HG02943 (cell line): ENCODE data around the gene EFCAB11.

ENCODE experiments used
- ATAC-seq: cut with Tn5 transposase; IDR thresholded peaks from one replicate; pipeline ENCODE4 v1.9.1; 2021; ENCODE audit warnings: mild to moderate bottlenecking, low read depth, moderate library complexity; ENCODE audit not compliant: unreplicated experiment

EFCAB11 gene

GRCh38 chr14:89957791-89958190 is 3.3 kb upstream of the EFCAB11 start:
- no peak for ATAC-seq

DNA sequence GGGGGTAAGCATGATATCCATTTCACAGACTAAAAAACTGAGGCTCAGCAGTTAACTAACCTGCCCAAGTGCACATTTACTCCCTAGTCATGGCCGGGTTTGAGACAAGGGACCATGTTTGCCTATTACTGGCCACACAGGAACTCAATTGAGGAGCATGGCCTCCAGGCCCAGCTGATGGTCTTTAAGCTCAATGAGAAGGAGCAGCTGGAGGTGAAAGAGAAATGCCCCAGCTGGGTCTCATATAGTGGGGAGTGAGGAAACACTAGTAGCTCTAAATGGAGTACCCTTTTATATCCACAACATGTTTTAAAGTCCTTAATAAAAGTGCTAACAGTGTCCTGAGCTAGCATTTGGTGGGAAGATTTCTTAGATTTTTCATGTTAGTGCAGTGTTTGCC is 2.8 kb upstream of the EFCAB11 start:
- ATAC-seq, result no peak

- no peak for ATAC-seq
Observed at GRCh38 chr14:89956661-89957009, 2.1 kb upstream of the EFCAB11 start.

DNA sequence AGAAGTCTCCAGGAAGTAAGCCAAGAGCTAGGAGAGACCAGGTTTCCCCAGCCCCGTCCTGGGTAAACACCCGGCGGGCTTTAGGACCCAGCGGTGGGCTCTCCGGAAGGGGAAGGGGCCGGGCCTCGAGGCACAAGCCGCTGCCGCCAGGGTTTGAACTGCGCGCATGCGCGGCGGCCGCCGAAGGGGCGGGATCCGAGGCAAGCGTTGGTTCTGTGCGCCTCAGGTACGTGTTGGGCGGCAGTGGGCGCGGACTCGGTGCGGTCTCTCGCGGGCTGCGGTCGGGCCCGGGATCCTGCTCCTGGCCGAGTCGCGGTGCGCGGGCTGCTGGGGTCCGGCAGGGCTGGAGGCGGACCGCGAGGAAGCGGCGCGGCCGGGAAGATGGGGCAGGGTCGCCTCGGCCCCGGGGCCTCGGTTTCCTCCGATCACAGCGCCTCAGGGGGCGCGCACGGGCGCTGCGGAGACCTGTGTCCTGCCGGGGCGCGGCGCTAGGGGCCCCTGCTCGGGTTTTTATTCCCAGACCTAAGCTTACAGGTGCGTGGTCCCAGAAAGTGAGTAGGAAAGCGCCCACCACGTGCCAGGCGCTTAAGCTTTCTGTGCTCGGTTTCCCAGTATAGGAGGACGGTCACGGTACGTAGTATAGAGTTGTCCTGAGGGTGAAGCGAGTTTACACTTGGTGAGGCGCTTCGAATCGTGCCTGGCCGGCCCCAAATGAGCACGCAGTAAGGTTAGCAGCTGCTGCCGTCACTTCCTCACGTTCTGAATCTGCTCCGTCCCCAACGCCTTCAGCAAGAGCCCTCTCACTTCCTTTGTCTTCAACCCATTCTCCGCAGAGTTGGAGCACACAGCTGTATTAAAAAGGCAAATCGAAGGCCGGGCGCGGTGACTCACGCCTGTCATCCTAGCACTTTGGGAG is 1.5 kb upstream of the EFCAB11 start, which contains the start of gene TDP1:
TDP1 (plus strand) TSS at position 183 of the 916 bp plus-strand sequence. CDS start 7,188 bp downstream, outside the sequence.
- ATAC-seq, result peak; percentile 58

- peak; percentile 19 for ATAC-seq
Observed at GRCh38 chr14:89955022-89955744, 653 bp upstream of the EFCAB11 start.

DNA sequence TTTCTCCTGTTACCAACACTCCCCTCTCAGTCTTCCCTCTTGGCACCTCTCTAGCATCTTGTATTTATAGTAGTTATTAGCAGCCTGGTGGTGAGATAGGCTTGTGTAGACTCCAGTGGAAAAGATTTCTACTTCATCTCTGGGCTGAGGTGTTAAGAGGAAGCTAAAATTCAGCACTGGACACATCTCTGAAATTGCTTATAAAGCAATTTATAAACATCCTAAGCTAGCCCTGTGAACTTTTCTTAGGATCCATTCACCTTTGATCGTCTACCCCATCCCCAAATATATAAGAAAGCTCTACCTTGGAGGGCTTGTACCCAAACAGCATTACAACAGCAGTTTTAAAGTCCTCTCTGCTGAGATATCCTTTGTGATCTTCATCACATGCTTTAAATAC is 928 bp downstream of the EFCAB11 start:
- no peak for ATAC-seq

DNA sequence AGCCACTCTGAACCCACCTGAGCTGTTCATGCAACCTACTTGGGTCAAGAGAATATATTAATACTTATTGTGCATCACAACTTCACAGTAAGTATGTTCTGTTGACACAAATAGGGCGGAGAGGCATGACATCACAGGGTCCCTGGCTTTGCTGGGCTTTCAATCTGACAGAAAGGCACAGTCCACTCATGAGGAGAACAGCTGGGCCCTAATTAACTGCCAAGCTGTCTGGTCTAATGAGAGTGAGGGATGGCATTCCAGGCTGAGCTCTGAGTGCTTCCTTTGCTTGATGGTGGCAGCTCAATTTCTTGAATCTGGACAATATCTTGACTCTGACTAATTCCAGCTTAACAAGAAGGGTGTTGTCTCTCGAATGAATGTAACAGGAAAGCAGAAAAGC is 2.0 kb downstream of the EFCAB11 start:
- no peak for ATAC-seq

DNA sequence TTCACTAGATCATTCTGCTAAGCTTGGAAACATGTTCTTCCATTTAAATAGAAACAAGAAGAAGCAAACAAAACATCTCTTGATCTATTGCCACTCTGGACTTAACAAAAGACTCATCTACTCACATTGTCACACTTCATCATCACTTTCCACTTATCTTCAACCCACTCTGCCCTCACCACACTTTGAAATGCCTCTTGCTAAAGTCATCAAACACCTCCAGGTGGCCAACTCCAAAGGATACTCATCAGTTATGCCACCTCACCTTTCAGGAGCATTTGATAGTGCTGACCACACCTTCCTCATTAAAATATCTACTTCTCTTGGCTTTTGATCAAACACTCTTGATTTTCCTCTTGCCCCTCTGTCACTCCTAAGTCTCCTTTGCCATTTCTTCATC is 7.2 kb downstream of the EFCAB11 start:
- ATAC-seq, result no peak

GRCh38 chr14:89941830-89942377 is 12.6 kb downstream of the EFCAB11 start:
- ATAC-seq, result no peak

- no peak for ATAC-seq
Observed at GRCh38 chr14:89936654-89937185, 17.8 kb downstream of the EFCAB11 start.

DNA sequence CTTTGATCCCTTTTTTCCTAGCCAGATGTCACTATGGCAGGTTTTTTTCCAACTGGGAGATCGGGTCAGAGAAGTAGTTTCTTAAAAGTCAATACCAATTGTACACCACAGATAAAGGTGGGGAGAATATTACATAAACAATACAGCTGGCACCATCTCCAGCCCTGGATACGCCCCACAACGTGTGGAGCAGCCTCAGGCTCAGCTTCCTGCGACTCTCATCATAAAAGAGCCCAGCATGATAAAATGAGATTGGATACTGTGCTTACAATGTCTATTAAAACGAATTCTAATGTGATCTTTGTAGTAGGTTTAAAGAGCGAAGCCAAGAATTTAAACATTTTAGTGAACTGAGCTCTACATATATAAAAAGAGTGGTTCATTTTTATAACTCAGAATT is 21.5 kb downstream of the EFCAB11 start:
- no peak for ATAC-seq

DNA sequence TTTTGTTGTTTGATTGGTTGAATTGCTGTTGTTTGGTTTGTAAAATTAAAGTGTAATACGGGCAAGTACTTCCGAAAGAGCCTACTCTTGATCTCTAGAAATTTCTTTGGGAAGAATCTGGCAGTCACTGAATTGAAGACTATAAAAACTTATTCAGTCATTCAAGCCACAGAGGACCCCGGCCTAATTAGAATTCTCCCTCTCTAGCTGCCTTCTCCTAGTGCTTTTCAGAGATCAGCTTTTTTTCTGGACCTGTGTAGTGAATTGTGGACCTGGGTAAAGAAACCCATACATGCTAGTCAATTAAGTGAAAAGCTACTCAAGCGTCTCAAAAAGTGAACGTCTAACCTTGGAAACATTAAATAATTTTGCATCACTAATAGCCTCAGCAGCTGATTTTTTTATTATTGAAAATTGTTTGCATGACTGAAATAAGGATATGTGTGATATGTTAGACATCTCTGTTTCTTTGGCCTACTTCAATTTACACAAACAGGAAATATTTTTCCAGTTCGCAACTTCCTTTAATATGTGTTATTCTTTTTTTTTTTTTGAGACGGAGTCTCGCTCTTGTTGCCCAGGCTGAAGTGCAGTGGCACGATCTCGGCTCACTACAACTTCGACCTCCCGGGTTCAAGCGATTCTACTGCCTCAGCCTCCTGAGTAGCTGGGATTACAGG is 27.2 kb downstream of the EFCAB11 start:
- ATAC-seq, result no peak

DNA sequence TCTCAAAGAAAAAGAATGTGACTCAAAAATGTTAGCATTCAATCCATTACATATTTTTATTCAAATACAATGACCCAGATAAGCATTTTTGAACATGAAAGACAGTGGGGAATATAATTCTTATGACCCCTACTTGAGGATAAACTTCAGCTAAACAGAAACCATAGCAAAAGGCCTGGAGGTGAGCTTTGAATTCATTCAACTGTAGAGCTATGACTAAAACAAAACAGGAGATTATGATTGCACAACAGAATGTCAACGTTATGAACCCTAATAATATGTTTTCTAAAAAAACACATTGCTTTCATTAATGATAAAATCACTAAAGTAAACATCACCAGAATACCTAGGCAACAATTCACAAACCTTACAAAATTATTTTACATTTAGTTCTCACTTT is 27.8 kb downstream of the EFCAB11 start:
- ATAC-seq, result no peak

DNA sequence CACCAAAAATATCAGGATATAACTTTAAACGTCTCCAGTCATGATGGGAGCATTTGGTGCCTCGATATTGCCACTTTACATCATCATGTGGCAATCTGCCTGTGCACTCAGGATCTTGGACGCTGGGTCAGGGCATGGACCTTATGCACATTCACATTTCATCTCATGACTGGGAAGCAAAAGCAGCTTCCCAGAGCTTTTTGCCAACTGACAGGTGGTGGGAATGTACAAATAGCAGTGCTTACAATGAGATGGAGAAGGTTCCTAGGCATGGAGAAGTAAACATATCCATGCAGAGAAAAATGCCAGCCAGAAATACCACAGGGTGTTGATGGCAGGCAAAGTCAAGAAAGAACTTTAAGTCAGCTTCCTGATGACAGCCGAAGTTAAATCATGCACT is 30.3 kb downstream of the EFCAB11 start:
- no peak for ATAC-seq

DNA sequence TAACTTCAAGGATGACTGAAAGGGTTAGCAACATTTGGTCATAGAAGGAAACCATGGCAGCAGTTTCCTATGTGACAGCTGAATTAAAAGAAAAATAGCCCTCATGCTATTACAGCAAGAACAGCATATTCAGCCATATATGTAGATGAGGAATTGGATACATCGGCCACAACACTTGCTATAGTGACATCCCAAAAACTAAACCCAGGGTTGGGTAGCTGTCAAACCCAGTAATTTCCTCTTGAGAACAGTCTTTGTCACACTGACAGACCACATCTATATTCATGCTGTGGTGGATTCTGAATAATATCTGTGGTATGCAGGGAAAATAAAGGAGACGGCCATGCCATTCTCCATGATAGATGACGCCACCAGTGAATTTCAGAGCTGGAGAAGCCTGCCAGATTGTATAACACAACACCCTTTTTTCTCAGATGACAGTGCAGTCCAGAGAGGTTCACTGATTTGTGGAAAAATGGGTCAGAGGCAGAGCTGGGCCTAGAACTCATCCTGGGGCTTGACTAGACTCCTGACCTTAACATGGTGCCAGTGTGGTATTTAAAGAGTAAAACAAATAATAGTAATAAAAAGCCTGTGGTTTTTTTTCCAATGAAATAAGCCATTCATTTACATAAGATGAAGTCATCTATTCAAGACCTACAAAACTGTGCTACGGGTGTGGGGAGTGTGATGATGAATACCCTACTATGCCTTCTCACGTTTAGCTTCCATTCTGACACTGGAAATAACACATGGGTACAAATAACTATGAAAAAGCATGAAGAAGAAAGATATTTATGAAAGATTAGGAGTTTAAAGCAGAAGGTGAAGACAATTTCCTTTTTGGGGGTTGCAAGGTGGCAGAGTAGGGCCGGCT is 32.3 kb downstream of the EFCAB11 start:
- no peak for ATAC-seq

- no peak for ATAC-seq
Observed at GRCh38 chr14:89921346-89921745, 33.2 kb downstream of the EFCAB11 start.

DNA sequence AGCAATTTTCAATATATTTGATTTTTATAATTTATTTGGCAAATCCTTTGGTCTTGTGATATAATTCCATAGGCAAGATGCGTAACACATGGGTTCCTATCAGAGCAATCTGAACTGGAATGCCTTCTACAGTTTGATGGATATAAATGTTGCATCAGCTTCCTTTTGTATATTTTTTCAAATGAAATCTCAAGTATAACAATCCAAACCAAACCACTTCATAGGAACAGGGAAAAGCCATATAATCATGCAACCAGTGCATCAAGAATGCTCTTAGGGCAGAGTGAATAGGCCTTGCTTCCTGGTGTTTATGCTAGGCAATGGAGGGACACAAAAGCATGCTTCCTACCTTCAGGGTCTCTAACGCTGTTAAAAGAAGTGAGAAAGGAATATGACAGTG is 34.5 kb downstream of the EFCAB11 start:
- no peak for ATAC-seq

- no peak for ATAC-seq
Observed at GRCh38 chr14:89918721-89919120, 35.8 kb downstream of the EFCAB11 start.

DNA sequence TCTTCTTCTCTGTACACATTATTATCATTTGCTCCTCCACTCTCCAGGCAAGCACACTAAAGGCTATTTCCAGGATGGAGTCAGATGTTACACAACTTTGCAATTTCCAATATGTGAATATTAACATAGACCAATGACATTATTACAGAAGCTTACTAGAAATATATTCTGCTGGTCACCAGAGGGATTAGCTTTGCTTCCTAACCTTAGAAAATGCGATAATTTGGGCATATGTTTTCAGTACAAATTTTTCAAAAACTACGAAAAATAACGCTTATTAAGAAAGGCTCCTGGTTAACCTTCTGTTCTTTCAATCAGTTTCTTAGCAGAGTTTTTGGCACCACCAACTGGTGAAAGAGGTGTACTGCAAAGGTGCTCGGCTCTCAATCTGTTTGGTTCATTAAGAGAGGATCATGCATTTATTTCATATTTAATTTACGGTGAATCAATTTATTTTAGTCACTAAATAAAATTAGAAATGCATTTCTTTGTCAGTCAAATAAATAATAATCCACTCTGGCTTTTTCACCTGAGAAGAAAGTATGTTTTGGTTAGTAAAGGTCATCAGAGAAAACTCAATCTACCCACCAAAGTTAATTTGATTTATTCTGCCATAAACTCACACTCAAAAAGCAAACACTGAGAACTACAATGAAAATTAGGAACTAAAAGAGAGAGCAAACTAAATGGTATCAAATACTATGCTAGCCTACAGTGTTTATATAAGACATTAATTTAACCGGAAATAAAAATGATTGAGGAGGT is 39.2 kb downstream of the EFCAB11 start:
- no peak for ATAC-seq
